ENCODE data around the gene DLG2. TPM values are rescaled to one million over a fixed set of nuclear protein-coding genes. Genes with fewer than 3 reads are reported as not detected.
"Not testable (repeated sequence)": the region's sequence is repeated elsewhere in the genome, so short reads cannot be mapped to it uniquely, and the experiment has no call there.

The DLG2 gene
- polyA plus RNA-seq, 6 donors from 2014 or later: 0.93 to 2.4 (median 1.3) TPM

- Mint-ChIP-seq H3K9me3 (peaks cover 4 to 19% (median 13%) of the 10 kb centered on the region in 7 donors), H3K27ac (no peak overlapping the region), H3K36me3 (peaks cover 0 to 4% of the 10 kb centered on the region in 2 donors), H3K4me1 (no peaks in the 10 kb centered on the region), H3K27me3 (no peaks in the 10 kb centered on the region), H3K4me3 (no peak overlapping the region)
- no peak for ATAC-seq (ENCODE audit: low read depth in 2 of 2)
- no peak for DNase-seq
Observed at GRCh38 chr11:85440273-85440672, 186.9 kb downstream of the DLG2 start.

- Mint-ChIP-seq H3K27ac (no peak overlapping the region), H3K9me3 (peaks cover 11 to 38% (median 30%) of the 10 kb centered on the region in 7 donors), H3K27me3 (no peaks in the 10 kb centered on the region), H3K4me3 (no peak overlapping the region), H3K4me1 (no peaks in the 10 kb centered on the region), H3K36me3 (peaks cover 3 to 4% of the 10 kb centered on the region in 2 donors)
- no peak for DNase-seq
- ATAC-seq (ENCODE audit: low read depth in 2 of 2): no peak
Observed at GRCh38 chr11:85438328-85438727, 188.8 kb downstream of the DLG2 start.

GRCh38 chr11:85431319-85431718 is 195.8 kb downstream of the DLG2 start:
- H3K4me1 Mint-ChIP-seq: no peaks in the 10 kb centered on the region
- peak overlapping the region in 1 of 8 donors; percentile 28 for H3K4me3 Mint-ChIP-seq
- DNase-seq: no peak
- no peak for ATAC-seq (ENCODE audit: low read depth in 2 of 2)
- H3K9me3 Mint-ChIP-seq: peaks cover 28 to 71% (median 55%) of the 10 kb centered on the region in 7 donors
- H3K36me3 Mint-ChIP-seq: peaks cover 0 to 8% of the 10 kb centered on the region in 2 donors
- peak overlapping the region in 1 of 6 donors; percentile 80 for H3K27ac Mint-ChIP-seq
- H3K27me3 Mint-ChIP-seq: no peaks in the 10 kb centered on the region

- Mint-ChIP-seq H3K9me3 (peaks cover 19 to 49% (median 37%) of the 10 kb centered on the region in 7 donors), H3K4me1 (no peaks in the 10 kb centered on the region), H3K4me3 (no peak overlapping the region), H3K27ac (no peak overlapping the region), H3K27me3 (no peaks in the 10 kb centered on the region), H3K36me3 (peaks cover 6 to 9% of the 10 kb centered on the region in 2 donors)
- DNase-seq: no peak
- no peak for ATAC-seq (ENCODE audit: low read depth in 2 of 2)
Observed at GRCh38 chr11:85423794-85424193, 203.3 kb downstream of the DLG2 start.

- H3K4me3 Mint-ChIP-seq: no peak overlapping the region
- no peak for DNase-seq
- peaks cover 21 to 49% (median 37%) of the 10 kb centered on the region in 7 donors for H3K9me3 Mint-ChIP-seq
Observed at GRCh38 chr11:85423316-85423715, 203.8 kb downstream of the DLG2 start.

GRCh38 chr11:85414175-85414574 is 213.0 kb downstream of the DLG2 start:
- Mint-ChIP-seq H3K9me3 (peaks cover 21 to 49% (median 32%) of the 10 kb centered on the region in 7 donors), H3K4me1 (no peaks in the 10 kb centered on the region), H3K27ac (no peak overlapping the region), H3K27me3 (no peaks in the 10 kb centered on the region), H3K4me3 (no peak overlapping the region), H3K36me3 (peaks cover 0 to 16% of the 10 kb centered on the region in 2 donors)
- ATAC-seq (ENCODE audit: low read depth in 2 of 2) (no peak), DNase-seq (no peak)

More at GRCh38 chr11:85423316-85423715, 203.8 kb downstream of the DLG2 start:
- Mint-ChIP-seq H3K27me3 (no peaks in the 10 kb centered on the region), H3K36me3 (peaks cover 6 to 14% of the 10 kb centered on the region in 2 donors), H3K27ac (no peak overlapping the region), H3K4me1 (no peaks in the 10 kb centered on the region)
- ATAC-seq (ENCODE audit: low read depth in 2 of 2): no peak

- H3K9me3 Mint-ChIP-seq: peaks cover 0 to 18% (median 7%) of the 10 kb centered on the region in 7 donors
- DNase-seq: no peak
- no peak overlapping the region for H3K27ac Mint-ChIP-seq
- H3K27me3 Mint-ChIP-seq: no peaks in the 10 kb centered on the region
- ATAC-seq (ENCODE audit: low read depth in 2 of 2): no peak
- H3K4me1 Mint-ChIP-seq: no peaks in the 10 kb centered on the region
- no peak overlapping the region for H3K4me3 Mint-ChIP-seq
- H3K36me3 Mint-ChIP-seq: no peaks in the 10 kb centered on the region
Observed at GRCh38 chr11:85407648-85408047, 219.5 kb downstream of the DLG2 start.

- ATAC-seq (ENCODE audit: low read depth in 2 of 2) (no peak), DNase-seq (no peak)
- no peaks in the 10 kb centered on the region for H3K27me3 Mint-ChIP-seq
- no peaks in the 10 kb centered on the region for H3K4me1 Mint-ChIP-seq
- H3K4me3 Mint-ChIP-seq: no peak overlapping the region
- no peaks in the 10 kb centered on the region for H3K36me3 Mint-ChIP-seq
- H3K27ac Mint-ChIP-seq: peak overlapping the region in 1 of 6 donors; percentile 83
- peaks cover 0 to 18% (median 6%) of the 10 kb centered on the region in 7 donors for H3K9me3 Mint-ChIP-seq
Observed at GRCh38 chr11:85406841-85407240, 220.3 kb downstream of the DLG2 start.

GRCh38 chr11:85406316-85406715 is 220.8 kb downstream of the DLG2 start:
- no peaks in the 10 kb centered on the region for H3K27me3 Mint-ChIP-seq
- H3K4me1 Mint-ChIP-seq: no peaks in the 10 kb centered on the region
- peak overlapping the region in 1 of 6 donors; percentile 8 for H3K27ac Mint-ChIP-seq
- DNase-seq: no peak
- no peak overlapping the region for H3K4me3 Mint-ChIP-seq
- ATAC-seq (ENCODE audit: low read depth in 2 of 2): no peak
- no peaks in the 10 kb centered on the region for H3K36me3 Mint-ChIP-seq
- peaks cover 0 to 18% (median 10%) of the 10 kb centered on the region in 7 donors for H3K9me3 Mint-ChIP-seq

- H3K27ac Mint-ChIP-seq; H3K27me3 Mint-ChIP-seq; ATAC-seq (ENCODE audit: low read depth in 2 of 2); DNase-seq: not testable (repeated sequence)
- Mint-ChIP-seq H3K4me1 (peaks cover 0 to 10% (median 0%) of the 10 kb centered on the region in 3 donors), H3K9me3 (peaks cover 11 to 48% (median 29%) of the 10 kb centered on the region in 7 donors), H3K4me3 (peak overlapping the region in 1 of 8 donors; percentile 2), H3K36me3 (peaks cover 5 to 19% of the 10 kb centered on the region in 2 donors)
Observed at GRCh38 chr11:85395515-85396055, 231.6 kb downstream of the DLG2 start.

- no peak for ATAC-seq (ENCODE audit: low read depth in 2 of 2)
- Mint-ChIP-seq H3K4me1 (peaks cover 0 to 10% (median 0%) of the 10 kb centered on the region in 3 donors), H3K27me3 (no peaks in the 10 kb centered on the region), H3K36me3 (peaks cover 5 to 19% of the 10 kb centered on the region in 2 donors), H3K4me3 (no peak overlapping the region), H3K27ac (no peak overlapping the region), H3K9me3 (peaks cover 17 to 53% (median 32%) of the 10 kb centered on the region in 7 donors)
- no peak for DNase-seq
Observed at GRCh38 chr11:85394283-85394682, 232.9 kb downstream of the DLG2 start.

- peaks cover 4 to 5% of the 10 kb centered on the region in 2 donors for H3K36me3 Mint-ChIP-seq
- H3K9me3 Mint-ChIP-seq: peaks cover 9 to 43% (median 23%) of the 10 kb centered on the region in 7 donors
- DNase-seq: no peak
- H3K4me1 Mint-ChIP-seq: peaks cover 0 to 8% (median 0%) of the 10 kb centered on the region in 3 donors
- no peak for ATAC-seq (ENCODE audit: low read depth in 2 of 2)
- peaks cover 0 to 4% (median 0%) of the 10 kb centered on the region in 3 donors for H3K27me3 Mint-ChIP-seq
- no peak overlapping the region for H3K4me3 Mint-ChIP-seq
- H3K27ac Mint-ChIP-seq: no peak overlapping the region
Observed at GRCh38 chr11:85391141-85391540, 236.0 kb downstream of the DLG2 start.

- H3K27me3 Mint-ChIP-seq: peaks cover 0 to 4% (median 0%) of the 10 kb centered on the region in 3 donors
- H3K27ac Mint-ChIP-seq: no peak overlapping the region
- no peak overlapping the region for H3K4me3 Mint-ChIP-seq
- ATAC-seq (ENCODE audit: low read depth in 2 of 2): no peak
- peaks cover 9 to 43% (median 18%) of the 10 kb centered on the region in 7 donors for H3K9me3 Mint-ChIP-seq
- no peaks in the 10 kb centered on the region for H3K36me3 Mint-ChIP-seq
- H3K4me1 Mint-ChIP-seq: no peaks in the 10 kb centered on the region
- no peak for DNase-seq
Observed at GRCh38 chr11:85385547-85385946, 241.6 kb downstream of the DLG2 start.

GRCh38 chr11:85385111-85385510 is 242.0 kb downstream of the DLG2 start:
- H3K4me1 Mint-ChIP-seq: no peaks in the 10 kb centered on the region
- peaks cover 8 to 40% (median 21%) of the 10 kb centered on the region in 7 donors for H3K9me3 Mint-ChIP-seq
- ATAC-seq (ENCODE audit: low read depth in 2 of 2) (no peak), DNase-seq (no peak)
- no peak overlapping the region for H3K27ac Mint-ChIP-seq
- no peak overlapping the region for H3K4me3 Mint-ChIP-seq
- H3K27me3 Mint-ChIP-seq: peaks cover 0 to 4% (median 0%) of the 10 kb centered on the region in 3 donors
- no peaks in the 10 kb centered on the region for H3K36me3 Mint-ChIP-seq
